Nephron (organoid): Measurements from ENCODE around the gene MED27.

Source experiments
- H3K27ac Mint-ChIP-seq, 3 experiments: 2 replicates each; pipeline ENCODE4 v1.8.0; 2020; ENCODE audit warnings: mixed read lengths in 3 of 3, mild to moderate bottlenecking in 2 of 3, moderate library complexity in 1 of 3
- H3K27me3 Mint-ChIP-seq: 2 replicates; pipeline ENCODE4 v1.8.0; 2021; ENCODE audit warnings: low read depth, mild to moderate bottlenecking, moderate library complexity, mixed read lengths
- H3K36me3 Mint-ChIP-seq: 2 replicates; pipeline ENCODE4 v1.8.0; 2020; ENCODE audit warnings: low read depth, mixed read lengths
- H3K4me1 Mint-ChIP-seq: 2 replicates; pipeline ENCODE4 v1.8.0; 2020; ENCODE audit warnings: mixed read lengths
- H3K4me3 Mint-ChIP-seq, 3 experiments: 2 replicates each; pipeline ENCODE4 v1.8.0; 2020; ENCODE audit warnings: mild to moderate bottlenecking in 3 of 3, mixed read lengths in 3 of 3, moderate library complexity in 2 of 3
- H3K9me3 Mint-ChIP-seq: 2 replicates; pipeline ENCODE4 v1.8.0; 2020; ENCODE audit warnings: mixed read lengths
- CTCF ChIP-seq, 3 experiments: fragments of 200-600 bp; sonication (generic); IDR thresholded peaks; one replicate each; pipeline ENCODE4 v1.5.0; 2021; ENCODE audit warnings: antibody characterized with exemption in 3 of 3; ENCODE audit not compliant: unreplicated experiment in 3 of 3

The MED27 gene

DNA sequence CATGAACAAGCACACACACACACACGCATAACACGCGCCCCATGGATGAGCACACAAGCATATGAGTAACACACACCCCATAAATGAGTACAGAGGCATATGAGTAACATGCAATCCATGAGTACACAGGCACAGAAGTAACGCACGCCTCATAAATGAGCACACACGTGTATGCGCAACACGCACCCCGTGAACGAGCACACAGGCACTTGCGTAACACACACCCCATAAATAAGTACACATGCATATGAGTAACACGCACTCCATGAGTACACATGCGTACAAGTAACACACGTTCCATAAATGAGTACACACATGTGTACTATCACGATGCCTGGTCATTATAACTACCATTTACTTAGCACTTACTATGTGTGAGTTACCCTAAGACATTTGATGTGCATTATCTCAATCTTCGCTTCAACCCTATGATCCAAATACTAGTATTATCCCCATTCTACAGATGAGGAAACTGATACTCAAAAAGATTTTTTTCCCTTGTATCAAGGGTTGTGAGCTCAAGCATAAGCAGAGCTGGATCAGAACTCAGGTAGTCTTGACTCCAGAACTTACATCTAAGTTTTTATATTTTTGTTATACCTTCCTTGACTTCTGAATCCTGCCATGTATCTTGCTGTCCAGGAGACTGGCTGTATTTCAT, 7.7 kb downstream of the MED27 start:
- peaks cover 56% of the 10 kb centered on the region for H3K36me3 Mint-ChIP-seq
- H3K27me3 Mint-ChIP-seq = no peaks in the 10 kb centered on the region
- H3K9me3 Mint-ChIP-seq = no peaks in the 10 kb centered on the region
- no peak overlapping the region for H3K27ac Mint-ChIP-seq
- peaks cover 36% of the 10 kb centered on the region for H3K4me1 Mint-ChIP-seq
- no peak for TF ChIP-seq CTCF (IDR thresholded peaks at IDR 0.05; ENCODE audit: unreplicated experiment in 3 of 3)
- H3K4me3 Mint-ChIP-seq = no peak overlapping the region

GRCh38 chr9:132069046-132069898, 10.4 kb downstream of the MED27 start:
- no peaks in the 10 kb centered on the region for H3K27me3 Mint-ChIP-seq
- no peak overlapping the region for H3K4me3 Mint-ChIP-seq
- no peaks in the 10 kb centered on the region for H3K9me3 Mint-ChIP-seq
- H3K4me1 Mint-ChIP-seq = peaks cover 27% of the 10 kb centered on the region
- H3K36me3 Mint-ChIP-seq = peaks cover 41% of the 10 kb centered on the region
- H3K27ac Mint-ChIP-seq = no peak overlapping the region
- TF ChIP-seq CTCF (IDR thresholded peaks at IDR 0.05; ENCODE audit: unreplicated experiment in 3 of 3) = no peak

DNA sequence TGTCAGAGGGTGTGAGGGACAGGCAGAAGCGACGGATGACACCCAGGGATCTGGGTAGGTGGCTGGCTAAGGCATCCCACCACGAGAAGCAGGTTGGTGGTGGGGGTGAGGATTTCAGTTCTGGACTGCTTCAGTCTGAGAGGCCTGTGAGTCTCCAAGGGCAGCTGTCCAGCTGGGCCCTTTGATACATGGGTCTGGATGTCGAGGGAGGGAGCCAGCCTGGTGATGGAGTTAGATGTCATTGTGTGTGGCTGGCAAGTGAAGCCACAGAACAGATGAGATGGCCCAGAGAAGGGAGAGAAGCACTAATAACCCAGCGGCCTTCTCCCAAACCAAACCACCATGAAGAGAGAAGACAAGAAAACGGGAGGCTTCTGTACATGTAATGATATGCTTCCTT, 11.1 kb downstream of the MED27 start:
- Mint-ChIP-seq H3K36me3 (peaks cover 47% of the 10 kb centered on the region), H3K27me3 (no peaks in the 10 kb centered on the region), H3K27ac (no peak overlapping the region), H3K9me3 (no peaks in the 10 kb centered on the region), H3K4me3 (no peak overlapping the region), H3K4me1 (peaks cover 27% of the 10 kb centered on the region)
- no peak for TF ChIP-seq CTCF (IDR thresholded peaks at IDR 0.05; ENCODE audit: unreplicated experiment in 3 of 3)

GRCh38 chr9:132066511-132066910, 13.2 kb downstream of the MED27 start:
- H3K4me1 Mint-ChIP-seq = peaks cover 27% of the 10 kb centered on the region
- no peak for TF ChIP-seq CTCF (IDR thresholded peaks at IDR 0.05; ENCODE audit: unreplicated experiment in 3 of 3)
- no peaks in the 10 kb centered on the region for H3K27me3 Mint-ChIP-seq
- peaks cover 37% of the 10 kb centered on the region for H3K36me3 Mint-ChIP-seq
- no peak overlapping the region for H3K4me3 Mint-ChIP-seq
- no peak overlapping the region for H3K27ac Mint-ChIP-seq
- H3K9me3 Mint-ChIP-seq = no peaks in the 10 kb centered on the region

DNA sequence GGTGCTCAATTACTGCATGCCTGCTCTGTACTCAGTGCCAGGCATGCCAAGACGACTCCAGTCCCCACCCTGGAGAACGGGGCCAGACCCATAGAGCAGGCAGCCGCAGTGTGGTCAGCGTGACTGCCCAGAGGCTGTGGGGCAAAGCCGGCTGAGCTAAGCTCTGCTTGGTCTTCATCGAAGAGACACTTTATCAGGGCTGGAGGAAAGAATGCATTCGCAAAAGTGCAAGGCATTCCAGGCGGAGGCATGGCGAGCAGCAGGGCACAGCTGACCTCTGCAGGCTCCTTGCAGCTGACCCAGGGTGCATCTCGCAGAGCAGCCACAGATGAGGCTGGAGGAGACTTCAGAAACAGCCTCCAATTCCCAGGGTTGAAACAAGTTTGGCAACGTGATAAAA, 13.6 kb downstream of the MED27 start:
- no peaks in the 10 kb centered on the region for H3K9me3 Mint-ChIP-seq
- no peak overlapping the region for H3K4me3 Mint-ChIP-seq
- peaks cover 28% of the 10 kb centered on the region for H3K4me1 Mint-ChIP-seq
- no peak overlapping the region for H3K27ac Mint-ChIP-seq
- TF ChIP-seq CTCF (IDR thresholded peaks at IDR 0.05; ENCODE audit: unreplicated experiment in 3 of 3) = no peak
- no peaks in the 10 kb centered on the region for H3K27me3 Mint-ChIP-seq
- H3K36me3 Mint-ChIP-seq = peaks cover 32% of the 10 kb centered on the region
